UCSD-AML1 (cell line): Measurements from ENCODE around the gene CBLN3.

Experiments
- DNase-seq: peaks from one replicate; lab custom pipeline; 2025; ENCODE audit not compliant: unreplicated experiment; lab: John Stamatoyannopoulos, UW

The CBLN3 gene

DNA sequence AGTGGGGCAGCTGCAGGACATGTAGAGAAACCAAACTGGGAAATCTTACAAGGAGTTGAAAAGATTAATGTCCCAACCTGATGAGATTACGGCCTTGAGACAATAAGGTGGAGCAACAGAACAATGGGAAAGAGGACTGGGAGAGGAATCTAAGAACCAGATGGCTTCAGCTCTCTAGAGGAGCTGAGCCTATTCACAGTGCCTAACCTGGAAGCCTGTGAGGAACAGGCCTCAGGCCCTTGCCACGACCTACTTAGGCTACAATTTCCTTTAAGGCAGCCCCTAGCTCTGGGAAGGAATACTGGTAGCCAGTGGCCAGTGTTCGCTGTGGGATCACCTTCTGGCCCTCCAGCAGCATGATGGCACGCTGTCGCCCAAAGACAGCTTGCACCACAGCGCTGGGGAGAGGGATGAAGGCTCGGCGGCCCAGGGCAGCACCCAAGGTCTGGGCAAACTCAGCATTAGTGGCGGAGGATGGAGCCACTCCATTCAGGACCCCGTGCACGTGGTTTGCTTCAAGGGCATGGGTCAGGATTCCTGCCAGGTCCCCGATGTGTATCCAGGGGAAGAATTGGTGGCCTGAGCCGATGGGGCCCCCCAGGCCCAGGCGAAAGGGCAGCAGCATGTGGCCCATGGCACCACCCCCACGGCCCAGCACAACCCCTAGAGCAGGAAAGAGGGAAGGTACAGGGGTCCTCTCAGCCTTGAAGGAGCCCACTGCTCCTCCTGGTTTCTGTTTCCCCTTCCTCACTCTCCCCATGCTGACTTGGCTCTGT is 10.6 kb upstream of the CBLN3 start:
- DNase-seq, result no peak

DNA sequence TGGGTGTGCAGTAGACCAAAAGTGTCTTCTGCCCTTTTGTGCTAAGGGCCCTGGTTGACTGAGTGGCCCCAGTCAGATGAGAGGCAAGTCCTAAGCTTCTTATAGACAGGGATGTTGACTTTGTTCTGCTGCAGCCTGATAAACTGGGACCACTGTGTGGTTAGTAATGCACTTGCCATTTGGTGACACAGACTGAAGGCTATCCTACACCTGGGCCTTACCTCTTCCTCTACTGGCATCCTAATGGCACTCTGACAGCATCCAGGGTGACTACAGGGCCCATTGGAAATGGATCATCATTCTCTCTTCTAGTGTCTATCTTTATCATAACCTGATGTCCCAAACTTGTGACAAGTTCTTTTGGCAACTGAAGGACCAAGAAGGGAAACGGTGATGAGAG is 9.8 kb upstream of the CBLN3 start:
- no peak for DNase-seq

DNA sequence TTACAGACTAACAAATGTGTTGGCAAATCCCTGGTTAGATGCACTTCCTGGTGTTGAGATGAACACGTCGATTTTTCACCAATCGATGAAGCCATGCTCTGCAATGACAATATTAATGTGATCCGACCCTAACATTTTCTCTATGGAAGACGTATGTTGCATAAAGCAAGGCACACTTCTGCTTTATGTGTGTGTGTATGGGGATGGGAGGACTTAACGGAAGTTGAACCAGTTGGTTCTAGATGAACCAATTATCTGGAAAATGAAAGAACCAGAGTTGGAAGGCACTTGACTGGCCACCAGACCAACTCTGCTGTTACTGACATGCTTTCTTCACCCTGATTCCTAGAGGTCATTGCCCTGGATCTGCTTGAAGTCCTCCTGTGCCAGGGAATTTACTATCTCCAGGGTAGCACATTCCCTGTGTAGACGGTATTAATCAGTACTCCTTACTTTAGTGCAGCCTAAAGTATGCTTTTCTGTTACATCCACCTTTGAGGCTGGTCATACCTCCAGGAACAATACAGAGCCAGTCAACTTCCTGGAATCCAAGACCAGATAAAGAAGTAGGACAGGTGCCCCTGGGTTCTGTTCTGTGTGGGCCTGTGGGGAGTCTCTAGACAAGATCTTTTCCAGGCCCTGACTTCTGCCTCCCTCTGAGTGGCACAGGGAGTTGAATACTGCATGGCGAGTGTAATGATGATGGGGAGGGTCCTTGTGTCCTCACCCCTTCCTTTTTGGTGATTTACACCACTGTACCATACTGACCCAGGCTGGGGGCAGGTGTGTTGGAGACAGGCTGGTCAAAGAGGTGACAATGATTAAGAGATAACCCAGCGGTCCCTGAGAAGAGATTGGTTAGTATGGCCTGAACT is 9.0 kb upstream of the CBLN3 start:
- no peak for DNase-seq

DNA sequence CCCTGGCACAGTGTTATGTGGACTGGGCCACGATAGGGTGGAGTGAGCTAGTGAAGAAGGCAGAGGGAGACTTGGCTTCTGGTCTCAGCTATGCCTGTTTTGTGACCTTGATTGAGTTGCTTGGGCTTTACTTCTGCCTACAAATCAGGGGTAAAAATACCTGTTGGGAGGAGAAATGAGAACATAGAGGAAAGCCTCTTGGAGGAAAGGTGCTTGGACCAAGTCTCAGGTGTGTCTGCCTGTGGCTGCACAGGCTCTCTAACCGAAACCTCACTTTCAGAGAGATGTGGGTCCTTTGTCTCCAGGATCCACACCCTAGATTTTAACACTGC is 8.2 kb upstream of the CBLN3 start:
- no peak for DNase-seq

DNA sequence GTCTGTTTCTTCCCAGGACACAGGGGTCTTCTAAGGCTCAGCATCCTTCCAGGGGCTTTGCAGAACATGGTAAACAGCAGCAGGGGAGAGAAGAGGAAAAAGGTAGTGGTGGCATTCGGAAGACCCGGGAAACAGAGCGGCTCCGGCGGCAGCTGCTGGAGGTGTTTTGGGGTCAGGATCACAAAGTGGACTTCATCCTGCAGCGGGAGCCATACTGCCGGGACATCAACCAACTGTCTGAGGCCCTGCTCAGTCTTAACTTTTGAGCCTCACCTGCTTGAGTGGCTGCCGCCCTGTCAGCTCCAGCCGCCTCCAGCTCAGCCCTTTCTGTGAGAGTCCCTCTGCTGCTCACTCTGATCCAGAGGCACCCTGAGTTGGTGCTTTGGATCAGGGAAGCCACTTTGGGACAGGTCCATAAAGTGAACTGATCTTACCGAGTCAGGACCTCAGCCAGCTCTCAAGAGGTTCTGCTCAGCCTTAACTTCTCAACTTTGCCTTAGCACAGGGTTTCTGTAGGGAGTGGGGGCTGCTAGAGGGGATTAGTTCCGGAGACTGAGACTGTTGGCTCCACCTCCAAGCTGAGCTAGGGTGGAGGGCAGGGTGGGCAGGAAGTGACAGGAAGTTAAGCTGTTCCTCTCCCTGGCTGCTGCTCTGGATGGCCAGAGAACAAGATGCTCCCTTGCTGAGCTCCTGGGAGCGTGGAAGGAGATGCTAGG is 7.7 kb upstream of the CBLN3 start:
- DNase-seq, result peak; percentile 53

GRCh38 chr14:24436355-24437019 is 7.0 kb upstream of the CBLN3 start:
- peak; percentile 47 for DNase-seq

DNA sequence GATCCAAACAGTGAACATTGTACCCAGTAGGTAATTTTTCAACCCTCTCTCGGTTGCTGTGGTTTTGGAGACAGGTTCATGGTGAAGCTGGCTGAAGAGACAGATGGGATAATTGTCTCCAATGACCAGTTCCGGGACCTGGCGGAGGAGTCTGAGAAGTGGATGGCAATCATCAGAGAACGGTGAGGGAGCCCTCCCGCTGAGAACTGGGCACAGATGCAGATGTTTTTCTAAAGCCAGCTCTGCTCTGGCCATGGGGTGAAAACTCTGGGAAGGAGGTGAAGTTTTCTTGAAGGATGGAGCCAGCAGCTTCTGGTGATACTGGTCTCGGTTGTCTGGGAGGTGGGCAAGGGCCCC is 6.5 kb upstream of the CBLN3 start:
- no peak for DNase-seq

DNA sequence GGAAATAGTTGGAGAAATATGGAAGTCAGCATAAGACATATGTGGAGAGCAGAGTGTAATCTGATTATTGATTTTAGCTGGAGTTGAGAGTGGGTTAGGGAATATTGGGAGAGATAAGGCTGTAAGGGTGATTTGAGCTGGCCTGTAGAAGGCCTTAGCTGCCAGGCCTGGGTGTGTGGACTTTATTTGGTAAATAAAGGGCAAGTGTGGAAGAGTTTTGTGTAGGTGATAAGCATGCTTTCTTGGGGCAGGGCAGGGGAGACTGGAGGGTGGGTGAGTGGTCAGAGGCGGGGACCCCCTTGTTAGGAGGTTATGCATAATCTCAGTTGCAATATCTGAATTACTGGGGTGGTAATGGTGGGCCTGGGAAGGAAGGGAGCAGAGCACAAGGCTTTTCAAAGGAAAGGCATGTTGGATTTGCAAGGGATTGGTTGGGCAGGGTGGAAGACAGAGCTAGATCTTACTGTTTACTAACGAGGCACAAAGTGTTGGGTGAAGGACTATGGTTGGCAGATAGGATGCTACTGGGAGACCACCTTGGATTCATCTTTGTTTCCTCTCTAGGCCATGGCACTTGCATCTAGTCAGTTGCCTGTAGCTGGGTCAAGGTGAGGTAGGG is 5.8 kb upstream of the CBLN3 start:
- no peak for DNase-seq

DNA sequence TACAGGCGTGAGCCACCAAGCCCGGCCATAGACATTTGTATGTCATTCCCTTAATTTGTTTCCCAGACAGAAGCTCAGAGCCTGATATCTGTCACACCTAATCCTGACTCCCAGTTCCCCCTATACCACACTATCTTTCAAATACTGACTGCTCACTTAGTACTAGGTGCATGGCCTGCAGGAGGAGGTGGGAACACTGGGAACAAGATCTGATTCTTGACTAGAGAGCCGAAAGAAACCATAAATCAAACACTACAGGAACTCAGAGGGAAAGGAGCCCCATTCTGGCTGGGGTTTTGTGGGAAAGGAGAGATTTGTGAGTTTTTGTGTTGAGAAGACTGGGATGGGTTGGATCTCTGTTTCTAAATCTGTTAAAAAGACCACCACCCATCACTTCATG is 5.2 kb upstream of the CBLN3 start:
- DNase-seq, result no peak

GRCh38 chr14:24434036-24434435 is 4.6 kb upstream of the CBLN3 start:
- no peak for DNase-seq

GRCh38 chr14:24432259-24433131 is 3.0 kb upstream of the CBLN3 start:
- no peak for DNase-seq

DNA sequence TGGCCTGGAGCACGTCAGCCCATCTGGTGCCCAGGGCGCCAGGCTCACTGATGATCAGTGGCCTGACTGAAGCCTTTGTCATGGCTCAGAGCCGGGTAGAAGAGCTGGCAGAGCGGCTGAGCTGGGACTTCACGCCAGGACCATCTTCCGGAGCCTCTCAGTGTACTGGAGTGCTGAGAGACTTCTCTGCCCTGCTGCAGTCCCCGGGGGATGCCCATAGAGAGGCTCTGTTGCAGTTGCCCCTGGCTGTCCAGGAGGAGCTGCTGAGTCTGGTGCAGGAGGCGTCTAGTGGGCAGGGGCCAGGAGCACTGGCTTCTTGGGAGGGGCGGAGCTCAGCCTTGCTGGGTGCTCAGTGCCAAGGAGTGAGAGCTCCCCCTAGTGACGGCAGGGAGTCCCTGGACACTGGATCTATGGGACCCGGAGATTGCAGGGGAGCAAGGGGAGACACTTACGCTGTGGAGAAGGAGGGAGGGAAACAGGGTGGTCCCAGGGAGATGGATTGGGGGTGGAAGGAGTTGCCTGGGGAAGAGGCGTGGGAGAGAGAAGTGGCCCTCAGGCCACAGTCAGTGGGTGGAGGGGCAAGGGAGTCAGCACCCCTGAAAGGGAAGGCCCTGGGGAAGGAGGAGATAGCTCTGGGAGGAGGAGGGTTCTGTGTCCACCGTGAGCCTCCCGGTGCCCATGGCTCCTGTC is 2.2 kb upstream of the CBLN3 start:
- peak; percentile 90 for DNase-seq

GRCh38 chr14:24430682-24431568 is 1.5 kb upstream of the CBLN3 start:
- DNase-seq, result no peak

DNA sequence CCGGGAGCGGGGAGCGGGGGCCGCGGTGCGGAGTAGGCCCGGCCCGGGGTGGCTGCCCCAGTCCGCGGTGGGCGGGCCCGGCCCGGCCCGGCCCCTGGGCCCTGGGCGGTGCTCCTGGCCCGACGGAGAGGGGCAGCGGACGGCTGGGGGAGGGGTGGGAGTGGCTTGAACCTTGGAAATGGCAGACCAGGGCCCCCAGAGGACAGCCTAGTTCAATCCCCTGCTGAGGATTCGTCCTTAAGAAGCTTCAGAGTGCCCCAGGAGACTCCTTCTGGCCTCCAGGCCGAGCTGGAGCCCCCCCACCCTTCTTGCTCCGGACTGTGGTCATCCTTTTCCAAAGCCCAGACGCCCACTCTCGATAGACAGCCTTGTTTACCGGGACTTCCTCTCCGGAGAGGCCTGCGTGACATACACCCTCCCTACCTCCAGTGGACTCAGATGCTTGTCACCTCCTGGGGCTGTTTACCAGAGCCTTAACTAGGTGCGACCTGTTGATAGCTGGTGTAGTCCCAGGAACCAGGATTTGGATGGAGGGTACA is 744 bp upstream of the CBLN3 start:
- peak; percentile 81 for DNase-seq

GRCh38 chr14:24428628-24429394 is 657 bp downstream of the CBLN3 start:
- DNase-seq, result no peak

GRCh38 chr14:24427537-24428508 is 1.6 kb downstream of the CBLN3 start:
- no peak for DNase-seq
